Thyroid gland (tissue), 4 donors: ENCODE measurements around the gene U2SURP. TPM values are rescaled to one million over a fixed set of nuclear protein-coding genes. Genes with fewer than 3 reads are reported as not detected.

Source experiments
- DNase-seq, 2 donors: peaks; one replicate each; pipeline ENCODE4 v3.0.0-alpha.2; 2019
- H3K27ac ChIP-seq, 3 donors: fragments of 200-600 bp; sonication (generic); 1 replicate in 2 of 3; 2 replicates in 1 of 3; pipeline ENCODE4 v1.5.1; 2016 to 2019; ENCODE audit warnings: mild to moderate bottlenecking in 1 of 3, moderate library complexity in 1 of 3
- H3K27me3 ChIP-seq: fragments of 200-600 bp; sonication (generic); one replicate; pipeline ENCODE4 v1.5.1; 2019
- H3K36me3 ChIP-seq, 2 donors: fragments of 200-600 bp; sonication (generic); one replicate each; pipeline ENCODE4 v1.5.1; 2016 to 2019
- H3K4me1 ChIP-seq, 2 donors: fragments of 200-600 bp; sonication (generic); one replicate each; pipeline ENCODE4 v1.5.1; 2017 to 2019
- H3K4me3 ChIP-seq, 3 donors: fragments of 200-600 bp; sonication (generic); replicated peaks in 1 of 3; 1 replicate in 2 of 3; 2 replicates in 1 of 3; pipeline ENCODE4 v1.5.1; 2016; ENCODE audit warnings: mild to moderate bottlenecking in 1 of 3
- H3K9me3 ChIP-seq: fragments of 200-600 bp; sonication (generic); one replicate; pipeline ENCODE4 v1.5.1; 2017
- POLR2A ChIP-seq, 2 donors: fragments of 450-650 bp; IDR thresholded peaks; one replicate each; pipeline ENCODE4 v1.6.1; 2017; ENCODE audit warnings: antibody characterized with exemption in 2 of 2, mild to moderate bottlenecking in 2 of 2, moderate library complexity in 1 of 2
- WGBS, 2 donors: methylation state at CpG; one replicate each; pipeline ENCODE4 v1.1.5; 2017; 5-methylcytosine and 5-hydroxymethylcytosine counted together
- intact Hi-C: fragments of 100-400 bp; cut with DNase I; formaldehyde crosslinking; loops from one replicate; pipeline ENCODE4 v1.15.1; 2023
- total RNA-seq, 4 donors: library from RNA; depleted of rRNA; stranded (reverse); fragments of >200 nt; gene quantifications; one replicate each; pipeline ENCODE4 v1.2.3, GENCODE V29; 2016
- TF ChIP-seq, protein P1 (sequence below), 6 experiments: fragments of 200-600 bp in 3 of 6; fragments of 450-650 bp in 3 of 6; sonication (generic) in 3 of 6; IDR thresholded peaks; one replicate each; pipeline ENCODE4 v1.5.1; 2016 to 2019; ENCODE audit warnings: antibody characterized with exemption in 6 of 6, mild to moderate bottlenecking in 2 of 6, inconsistent platforms in 1 of 6, moderate library complexity in 1 of 6

U2SURP gene
- total RNA-seq, 4 donors from 2014 or later, result 87.8 to 144 (median 102) TPM

DNA sequence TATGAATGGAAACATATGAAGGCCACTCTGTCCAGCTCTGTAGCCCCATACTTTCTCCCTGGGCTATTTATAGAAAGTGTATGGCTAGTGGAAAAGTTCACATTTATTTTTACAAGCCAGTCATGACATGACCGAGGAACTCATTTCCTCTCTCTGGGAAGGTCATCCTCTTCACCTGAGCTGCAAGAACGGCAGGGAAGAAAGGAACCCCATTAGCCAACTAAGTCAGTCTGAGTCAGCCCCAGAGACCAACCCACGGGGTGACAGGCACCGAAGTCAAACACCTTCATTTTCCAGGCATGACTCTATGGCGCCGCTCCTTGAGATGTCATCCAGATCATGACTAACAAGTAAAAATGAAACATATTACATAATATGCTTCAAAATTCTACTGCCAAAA, 42.7 kb upstream of the U2SURP start:
- DNase-seq, result no peak
- intact Hi-C loops, result no loop called here
- H3K4me1 ChIP-seq, result peaks cover 0 to 3% of the 10 kb centered on the region in 2 donors
- no peak overlapping the region for H3K27ac ChIP-seq
- H3K36me3 ChIP-seq, result no peaks in the 10 kb centered on the region
- no peaks in the 10 kb centered on the region for H3K27me3 ChIP-seq
- H3K4me3 ChIP-seq, result no peak overlapping the region
- 57 to 71% methylated on average over 6 of the region's 6 CpGs for WGBS, 2 donors
- H3K9me3 ChIP-seq, result no peaks in the 10 kb centered on the region
- no peak for TF ChIP-seq POLR2A (IDR thresholded peaks at IDR 0.05)
- TF ChIP-seq, protein P1, sequence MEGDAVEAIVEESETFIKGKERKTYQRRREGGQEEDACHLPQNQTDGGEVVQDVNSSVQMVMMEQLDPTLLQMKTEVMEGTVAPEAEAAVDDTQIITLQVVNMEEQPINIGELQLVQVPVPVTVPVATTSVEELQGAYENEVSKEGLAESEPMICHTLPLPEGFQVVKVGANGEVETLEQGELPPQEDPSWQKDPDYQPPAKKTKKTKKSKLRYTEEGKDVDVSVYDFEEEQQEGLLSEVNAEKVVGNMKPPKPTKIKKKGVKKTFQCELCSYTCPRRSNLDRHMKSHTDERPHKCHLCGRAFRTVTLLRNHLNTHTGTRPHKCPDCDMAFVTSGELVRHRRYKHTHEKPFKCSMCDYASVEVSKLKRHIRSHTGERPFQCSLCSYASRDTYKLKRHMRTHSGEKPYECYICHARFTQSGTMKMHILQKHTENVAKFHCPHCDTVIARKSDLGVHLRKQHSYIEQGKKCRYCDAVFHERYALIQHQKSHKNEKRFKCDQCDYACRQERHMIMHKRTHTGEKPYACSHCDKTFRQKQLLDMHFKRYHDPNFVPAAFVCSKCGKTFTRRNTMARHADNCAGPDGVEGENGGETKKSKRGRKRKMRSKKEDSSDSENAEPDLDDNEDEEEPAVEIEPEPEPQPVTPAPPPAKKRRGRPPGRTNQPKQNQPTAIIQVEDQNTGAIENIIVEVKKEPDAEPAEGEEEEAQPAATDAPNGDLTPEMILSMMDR (IDR thresholded peaks at IDR 0.05), result no peak

DNA sequence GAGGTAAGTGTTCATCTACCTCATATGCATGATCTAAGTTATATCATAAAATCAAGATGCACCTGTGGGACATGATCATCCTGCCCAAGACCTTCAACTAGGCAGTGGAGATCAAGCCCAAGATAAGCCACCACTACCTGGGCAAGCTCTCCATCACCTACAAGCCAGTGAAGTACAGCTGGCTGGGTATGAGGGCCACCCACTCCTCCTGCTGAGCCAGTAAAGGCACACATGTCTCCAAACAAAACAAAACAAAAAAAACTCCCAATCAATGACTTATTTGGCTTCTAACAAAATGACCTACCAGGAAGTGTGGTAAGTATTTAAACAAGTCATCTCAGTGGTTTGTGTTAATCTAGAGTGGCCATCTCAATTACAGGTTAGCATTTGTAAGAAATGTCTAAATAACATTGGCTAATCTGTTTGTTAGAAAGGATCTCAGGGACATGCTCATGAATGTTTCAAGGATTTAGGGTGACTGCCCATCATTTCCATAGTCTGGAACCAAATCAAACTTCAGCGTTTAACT, 41.0 kb upstream of the U2SURP start:
- Histone ChIP-seq H3K4me3 (no peak overlapping the region), H3K27ac (no peak overlapping the region), H3K27me3 (peaks cover 4% of the 10 kb centered on the region), H3K4me1 (peaks cover 5 to 9% of the 10 kb centered on the region in 2 donors), H3K36me3 (no peaks in the 10 kb centered on the region), H3K9me3 (no peaks in the 10 kb centered on the region)
- intact Hi-C loops, result no loop called here
- WGBS, 2 donors, result 85% methylated on average over 1 of the region's 1 CpG
- DNase-seq, result no peak
- no peak for TF ChIP-seq POLR2A (IDR thresholded peaks at IDR 0.05)
- TF ChIP-seq, protein P1 (IDR thresholded peaks at IDR 0.05), result no peak

DNA sequence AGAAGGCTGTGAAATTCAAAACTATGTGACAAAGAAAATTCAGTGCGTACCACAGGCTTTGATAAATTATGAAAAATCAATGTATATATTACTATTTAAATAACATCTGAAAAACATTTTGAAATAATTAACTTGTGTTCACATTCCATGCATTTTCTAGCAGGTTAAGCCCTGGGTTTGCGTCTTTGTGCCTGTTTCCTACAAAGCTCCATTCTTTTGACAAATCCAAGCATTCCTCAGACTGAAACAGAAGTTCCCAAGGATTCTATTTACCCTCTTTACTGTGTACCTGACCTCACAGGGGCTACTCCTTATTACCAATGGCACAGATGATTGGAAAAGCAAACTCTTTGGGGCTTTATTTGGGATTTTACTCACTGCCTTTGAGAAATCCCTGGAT, 39.8 kb upstream of the U2SURP start:
- TF ChIP-seq, protein P1 (IDR thresholded peaks at IDR 0.05), result no peak
- no peak for TF ChIP-seq POLR2A (IDR thresholded peaks at IDR 0.05)
- WGBS, 2 donors, result 73 to 88% methylated on average over 2 of the region's 2 CpGs
- H3K27me3 ChIP-seq, result peaks cover 4% of the 10 kb centered on the region
- H3K4me1 ChIP-seq, result peaks cover 5 to 9% of the 10 kb centered on the region in 2 donors
- no peaks in the 10 kb centered on the region for H3K36me3 ChIP-seq
- DNase-seq, result no peak
- H3K4me3 ChIP-seq, result no peak overlapping the region
- no peaks in the 10 kb centered on the region for H3K9me3 ChIP-seq
- intact Hi-C loops, result no loop called here
- no peak overlapping the region for H3K27ac ChIP-seq

DNA sequence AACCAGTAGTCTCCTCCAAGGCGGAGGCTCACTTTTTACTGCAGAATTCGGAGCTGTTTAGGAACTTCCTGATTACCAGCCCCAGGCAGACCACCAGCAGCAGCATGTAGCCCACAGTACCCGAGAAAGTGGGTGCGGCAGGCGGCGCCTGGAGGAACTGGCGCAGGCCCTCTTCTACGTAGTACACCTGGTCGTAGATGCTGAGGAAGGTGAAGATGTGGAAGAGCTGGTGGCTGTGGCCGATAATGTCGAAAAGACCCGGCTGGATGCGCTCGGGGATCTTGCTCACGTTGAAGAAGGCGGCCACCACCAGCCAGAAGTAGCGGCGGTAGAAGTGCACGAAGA, 39.2 kb upstream of the U2SURP start:
- H3K27me3 ChIP-seq, result peaks cover 4% of the 10 kb centered on the region

DNA sequence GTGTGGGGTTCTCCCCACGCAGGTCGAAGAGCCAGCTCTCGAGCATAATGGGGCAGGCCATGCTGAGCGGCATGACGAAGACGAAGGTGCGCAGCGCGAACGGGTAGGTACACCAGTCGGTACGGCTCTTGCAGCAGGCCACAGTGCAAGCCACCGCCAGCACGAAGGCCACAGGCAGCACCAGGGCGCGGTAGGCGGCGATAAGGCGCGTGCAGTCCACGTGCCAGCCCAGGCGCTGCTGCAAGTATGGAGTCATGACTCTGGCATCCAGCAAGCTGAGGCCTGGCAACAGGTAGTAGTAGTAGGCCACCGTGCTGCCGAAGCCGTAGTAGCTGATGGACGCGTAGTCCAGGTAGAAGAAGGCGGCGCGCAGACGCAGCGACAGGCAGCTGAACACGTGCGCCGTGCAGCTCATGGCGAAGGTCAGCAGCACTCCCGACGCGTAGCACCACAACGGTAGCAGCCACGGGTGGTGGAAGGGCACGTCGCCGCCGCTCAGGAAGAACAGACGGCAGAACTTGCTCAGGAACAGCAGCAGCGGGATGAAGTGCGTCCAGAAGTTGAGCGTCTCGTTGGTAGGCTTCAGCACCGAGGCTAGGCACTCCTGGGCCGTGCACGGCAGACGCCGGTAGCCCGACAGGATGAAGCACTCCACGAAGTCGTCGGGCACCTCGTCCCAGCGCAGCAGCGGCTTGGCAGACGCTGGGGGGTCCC, 38.7 kb upstream of the U2SURP start:
- Histone ChIP-seq H3K27ac (no peak overlapping the region), H3K27me3 (peaks cover 4% of the 10 kb centered on the region), H3K36me3 (no peaks in the 10 kb centered on the region), H3K4me1 (peaks cover 5 to 9% of the 10 kb centered on the region in 2 donors), H3K9me3 (no peaks in the 10 kb centered on the region), H3K4me3 (no peak overlapping the region)
- intact Hi-C loops, result no loop called here
- WGBS, 2 donors, result 63 to 86% methylated on average over 37 to 55 of the region's 63 CpGs
- no peak for DNase-seq
- no peak for TF ChIP-seq POLR2A (IDR thresholded peaks at IDR 0.05)
- TF ChIP-seq, protein P1 (IDR thresholded peaks at IDR 0.05), result no peak

More for the DNA sequence above, 39.2 kb upstream of the U2SURP start:
- TF ChIP-seq POLR2A (IDR thresholded peaks at IDR 0.05), result no peak
- TF ChIP-seq, protein P1 (IDR thresholded peaks at IDR 0.05), result no peak
- H3K27ac ChIP-seq, result no peak overlapping the region
- no peaks in the 10 kb centered on the region for H3K36me3 ChIP-seq
- H3K4me1 ChIP-seq, result peaks cover 5 to 9% of the 10 kb centered on the region in 2 donors
- H3K9me3 ChIP-seq, result no peaks in the 10 kb centered on the region
- no peak overlapping the region for H3K4me3 ChIP-seq
- 96 to 97% methylated on average over 19 of the region's 19 CpGs for WGBS, 2 donors
- intact Hi-C loops, result no loop called here
- no peak for DNase-seq
